Activated T-cell treated with anti-CD3 and anti-CD28 coated beads for 24 hours (primary cell): ENCODE results near the gene CDH23.

Experiments
- DNase-seq: peaks from one replicate; pipeline ENCODE4 v3.0.0-alpha.2; 2020; ENCODE audit warnings: low read depth

CDH23 gene

DNA sequence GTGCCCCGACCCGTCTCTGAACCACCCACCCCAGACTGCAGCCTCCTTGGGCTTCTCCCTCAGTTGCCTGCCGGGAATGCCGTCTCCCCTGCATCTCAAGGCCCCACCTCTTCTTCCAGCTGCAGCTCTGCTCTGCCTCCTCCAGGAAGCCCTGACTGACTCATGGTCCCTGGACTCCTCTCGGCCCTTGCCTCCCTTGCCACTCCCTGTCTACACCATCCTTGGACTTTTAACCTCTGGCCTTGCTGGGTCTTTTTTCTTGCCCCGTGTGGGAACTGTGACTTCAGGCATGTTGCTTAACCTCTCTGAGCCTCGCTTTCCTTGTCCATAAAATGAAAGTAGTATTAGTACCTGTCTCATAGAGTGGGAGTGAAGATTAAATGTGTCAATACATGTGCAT lies 266.6 kb downstream of the CDH23 start:
- DNase-seq, result no peak

- DNase-seq, result no peak
These were observed 267.9 kb downstream of the CDH23 start for GRCh38 chr10:71664585-71664984.

DNA sequence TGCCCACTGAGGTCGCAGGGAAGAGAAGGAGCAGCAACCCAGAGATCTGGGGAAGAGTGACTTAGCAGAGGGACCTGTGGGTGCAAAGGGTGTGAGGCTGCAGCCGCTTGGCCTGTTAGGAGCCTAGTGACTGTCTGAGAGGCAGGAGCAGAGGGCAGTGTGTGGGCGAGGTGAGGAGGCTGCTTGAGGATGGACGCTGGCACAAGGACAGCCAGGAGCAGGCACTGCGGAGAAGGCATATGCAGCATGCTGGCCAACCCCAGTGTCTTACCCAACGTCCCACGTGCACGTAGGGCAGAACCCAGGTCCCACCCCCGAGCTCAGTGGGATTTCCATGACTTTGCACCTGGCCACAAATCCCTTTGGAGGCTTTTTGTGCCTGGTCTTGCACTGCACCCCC lies 268.7 kb downstream of the CDH23 start:
- no peak for DNase-seq

- DNase-seq, result no peak
These were observed 270.1 kb downstream of the CDH23 start for GRCh38 chr10:71666639-71667386.

- no peak for DNase-seq
These were observed 270.6 kb downstream of the CDH23 start for GRCh38 chr10:71667387-71667752.

GRCh38 chr10:71671994-71672946 lies 275.6 kb downstream of the CDH23 start:
- DNase-seq, result no peak

GRCh38 chr10:71675295-71675970 lies 278.7 kb downstream of the CDH23 start:
- no peak for DNase-seq

DNA sequence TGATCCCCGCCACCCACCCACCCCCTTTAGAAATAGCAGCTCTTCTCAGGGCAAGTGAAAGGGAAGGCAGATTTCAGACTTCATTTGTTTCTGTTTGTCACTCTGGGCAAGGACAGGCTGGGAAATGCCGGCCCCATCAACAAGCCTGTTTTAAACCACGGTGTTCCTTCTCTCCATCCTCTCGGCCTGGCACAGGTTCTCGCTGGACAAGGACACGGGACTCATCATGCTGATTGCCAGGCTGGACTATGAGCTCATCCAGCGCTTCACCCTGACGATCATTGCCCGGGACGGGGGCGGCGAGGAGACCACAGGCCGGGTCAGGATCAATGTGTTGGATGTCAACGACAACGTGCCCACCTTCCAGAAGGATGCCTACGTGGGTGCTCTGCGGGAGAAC lies 280.5 kb downstream of the CDH23 start:
- no peak for DNase-seq

GRCh38 chr10:71678057-71678805 lies 281.5 kb downstream of the CDH23 start:
- no peak for DNase-seq

DNA sequence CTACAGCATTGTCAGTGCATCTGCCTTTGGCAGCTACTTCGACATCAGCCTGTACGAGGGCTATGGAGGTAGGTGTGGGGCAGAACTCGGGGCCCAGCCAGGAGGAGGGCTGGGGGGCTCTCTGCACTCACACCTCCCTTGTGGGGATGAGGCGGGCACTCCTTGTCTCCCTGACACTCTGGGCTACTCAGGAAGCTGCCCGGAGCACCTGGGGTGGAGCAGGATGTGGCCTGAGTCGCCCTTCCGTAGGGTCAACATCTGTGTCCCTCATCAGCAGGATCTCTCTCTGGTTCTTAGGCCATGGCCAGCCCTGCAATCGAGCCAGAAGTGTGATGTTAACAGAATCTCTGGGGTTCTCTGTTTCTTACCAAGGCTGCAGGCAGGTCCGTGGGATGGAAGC lies 282.7 kb downstream of the CDH23 start:
- no peak for DNase-seq

DNA sequence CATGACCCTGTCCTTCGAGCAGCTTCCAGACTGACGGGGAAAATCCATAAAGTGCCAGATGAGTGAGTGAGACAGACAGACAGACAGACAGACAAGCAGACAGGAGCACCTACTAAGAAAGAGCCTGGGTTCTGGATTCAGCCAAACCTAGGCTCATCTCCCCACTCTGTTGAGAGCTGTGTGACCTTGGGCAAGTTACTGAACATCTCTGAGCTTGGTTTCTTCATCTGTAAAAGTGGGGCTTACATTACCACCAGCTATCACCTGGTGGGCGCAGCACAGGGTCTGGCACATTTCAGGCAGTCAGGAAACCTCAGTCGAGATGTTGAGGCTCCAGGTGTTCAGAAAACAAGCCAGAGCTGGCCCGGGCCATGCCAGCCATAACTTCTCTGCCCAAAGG lies 285.3 kb downstream of the CDH23 start:
- DNase-seq, result no peak

GRCh38 chr10:71683301-71683700 lies 286.6 kb downstream of the CDH23 start:
- DNase-seq, result no peak

DNA sequence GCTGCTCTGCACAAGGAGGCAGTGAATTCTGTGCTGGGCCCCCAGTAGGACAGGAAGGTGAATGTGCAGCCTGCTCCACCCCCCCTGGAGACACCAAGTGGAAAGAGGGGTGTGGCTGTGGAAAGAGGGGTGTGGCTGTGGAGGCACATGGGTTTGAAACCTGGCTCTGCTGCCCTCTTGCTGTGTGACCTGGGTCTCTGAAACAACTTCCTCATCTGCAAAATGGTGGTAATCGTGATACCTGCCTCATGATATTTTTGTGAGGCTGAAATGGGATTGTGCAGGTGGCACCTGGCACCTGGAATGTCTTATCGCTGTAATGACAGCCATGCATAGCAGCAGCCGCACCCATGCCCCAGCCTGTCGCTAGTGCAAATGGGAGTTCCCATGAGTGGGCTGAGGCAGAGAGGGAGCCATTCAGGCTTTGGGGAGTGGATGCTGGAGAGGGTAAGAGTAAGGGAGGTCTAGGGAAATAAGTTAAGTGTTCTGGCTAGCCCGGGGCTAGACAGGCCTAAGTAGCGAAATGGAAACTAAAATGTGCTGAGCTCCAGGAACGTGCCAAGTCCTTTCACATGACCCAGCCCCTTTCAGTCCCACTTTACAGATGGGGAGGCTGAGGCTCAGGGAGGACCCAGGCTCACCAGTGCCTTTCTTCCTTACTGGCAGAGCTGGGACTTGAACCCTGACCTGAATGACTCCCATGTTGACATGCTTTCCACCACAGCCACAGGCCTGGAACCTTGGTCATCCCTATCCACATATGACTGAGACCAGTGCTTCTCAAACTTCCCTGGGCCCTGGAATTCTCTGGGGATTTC lies 287.8 kb downstream of the CDH23 start:
- peak; percentile 32 for DNase-seq

DNA sequence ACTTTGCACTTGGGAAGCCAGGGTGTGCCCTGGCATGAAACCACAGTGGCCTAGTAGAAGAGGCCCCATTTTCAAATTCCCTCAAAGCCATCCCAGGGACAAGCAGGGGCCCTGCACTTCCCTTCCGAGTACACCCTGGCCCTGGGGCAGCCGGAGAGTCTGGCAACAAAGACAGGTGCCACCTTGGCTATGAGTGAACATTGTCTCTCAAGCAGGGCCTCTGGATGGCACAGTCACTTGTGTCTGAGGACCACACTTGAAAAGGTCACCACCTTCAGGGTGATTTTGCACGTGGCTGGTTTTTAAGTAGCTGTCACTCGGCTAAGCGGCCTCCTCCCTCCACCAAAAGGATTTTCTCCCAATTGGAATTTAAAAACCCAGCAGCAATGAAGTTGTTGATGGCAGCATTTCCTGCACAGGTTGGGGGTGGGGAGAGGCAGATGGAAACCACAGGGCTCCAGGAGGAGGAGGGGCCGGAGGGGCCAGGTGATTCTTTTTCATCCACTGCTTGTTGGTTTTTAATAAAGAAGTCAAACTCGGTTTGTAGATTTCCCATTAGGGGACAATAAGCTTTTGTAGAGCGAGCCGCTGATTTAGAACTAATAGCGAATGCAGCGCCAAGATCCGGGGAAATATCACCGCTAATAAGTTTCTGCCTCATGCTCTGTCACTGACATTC lies 289.0 kb downstream of the CDH23 start:
- no peak for DNase-seq

DNA sequence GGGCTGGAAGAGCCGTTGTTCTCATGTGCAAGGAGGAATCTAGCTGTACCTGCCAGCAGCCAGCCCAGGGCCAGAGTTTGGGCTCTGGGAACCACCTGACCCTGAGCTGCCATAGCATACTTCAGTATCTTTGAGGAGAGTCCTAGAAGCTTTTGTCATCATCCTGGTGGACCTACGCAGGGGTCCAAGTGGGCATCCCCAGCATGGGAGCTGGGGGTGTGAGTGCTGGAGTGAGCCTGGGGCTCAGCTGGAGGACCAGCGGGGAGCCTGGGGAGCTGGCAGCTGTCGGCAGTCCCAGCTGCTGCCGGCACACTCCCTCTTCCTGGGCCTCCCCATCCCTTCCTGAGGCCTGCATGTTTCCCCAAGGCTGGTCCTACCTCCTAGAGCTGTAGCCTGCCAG lies 290.4 kb downstream of the CDH23 start:
- no peak for DNase-seq

DNA sequence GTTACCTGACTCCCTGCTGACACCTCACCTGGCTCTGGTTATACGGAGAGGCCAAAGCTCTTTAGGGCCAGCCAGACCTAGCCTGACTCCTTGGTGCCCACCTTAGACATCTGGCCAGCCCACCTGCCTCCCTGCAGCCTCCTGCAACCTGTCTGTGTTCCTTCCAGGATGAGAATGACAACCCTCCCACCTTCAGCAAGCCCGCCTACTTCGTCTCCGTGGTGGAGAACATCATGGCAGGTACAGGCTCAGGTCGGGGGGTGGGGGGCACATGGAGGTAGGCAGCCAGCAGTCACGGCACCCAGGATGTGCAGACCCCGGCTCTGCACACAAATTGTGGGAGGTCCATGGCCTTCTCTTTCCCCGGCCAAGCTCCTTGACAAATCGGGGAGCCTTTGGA lies 290.8 kb downstream of the CDH23 start:
- DNase-seq, result no peak

GRCh38 chr10:71688256-71688655 lies 291.5 kb downstream of the CDH23 start:
- no peak for DNase-seq

- no peak for DNase-seq
These were observed 293.5 kb downstream of the CDH23 start for GRCh38 chr10:71690094-71690720.

DNA sequence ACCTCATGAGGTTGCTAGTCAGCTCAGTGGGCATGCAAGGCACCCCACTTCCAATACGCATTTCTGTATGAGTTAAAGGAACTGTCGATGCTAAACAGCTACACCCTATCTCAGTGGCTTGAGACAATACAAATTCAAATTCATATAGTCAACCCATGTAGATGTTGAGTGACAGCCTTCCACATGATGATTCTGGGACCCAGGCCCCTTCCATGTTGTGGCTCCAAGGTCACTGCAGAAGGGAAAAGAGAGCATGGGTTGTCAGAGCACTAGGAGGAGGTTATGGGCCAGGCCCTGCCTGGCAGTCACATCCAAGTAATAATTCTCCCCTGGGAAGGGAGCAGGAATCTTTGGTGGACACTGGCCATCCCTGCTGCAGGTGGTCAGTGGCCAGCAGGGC lies 294.7 kb downstream of the CDH23 start:
- no peak for DNase-seq
